AML-193 (cell line): ENCODE measurements around the gene ADCY7.
"Not testable (repeated sequence)": the region's sequence is repeated elsewhere in the genome, so short reads cannot be mapped to it uniquely, and the experiment has no call there.

Source experiments
- DNase-seq, 2 experiments: peaks; one replicate each; lab custom pipeline; 2025; lab: John Stamatoyannopoulos, UW

Gene ADCY7

GRCh38 chr16:50336884-50337283 is 70.5 kb downstream of the ADCY7 start:
- no peak for DNase-seq

GRCh38 chr16:50338371-50339231 is 72.2 kb downstream of the ADCY7 start:
- no peak for DNase-seq

- no peak for DNase-seq
These were observed 74.2 kb downstream of the ADCY7 start for GRCh38 chr16:50340578-50340977.

- not testable (repeated sequence) for DNase-seq
These were observed 77.2 kb downstream of the ADCY7 start for GRCh38 chr16:50343566-50343965.

- not testable (repeated sequence) for DNase-seq
These were observed 78.9 kb downstream of the ADCY7 start for GRCh38 chr16:50345210-50345609.

GRCh38 chr16:50351116-50351515 is 84.8 kb downstream of the ADCY7 start:
- DNase-seq, result no peak

- DNase-seq, result no peak
These were observed 85.6 kb downstream of the ADCY7 start for GRCh38 chr16:50351952-50352351.

GRCh38 chr16:50354082-50354481 is 87.7 kb downstream of the ADCY7 start:
- no peak for DNase-seq

GRCh38 chr16:50354629-50355456 is 88.5 kb downstream of the ADCY7 start:
- DNase-seq, result peak; percentile 22 to 27

- no peak for DNase-seq
These were observed 93.3 kb downstream of the ADCY7 start for GRCh38 chr16:50359626-50360025.

- DNase-seq, result no peak
These were observed 93.9 kb downstream of the ADCY7 start for GRCh38 chr16:50360033-50360778.

- DNase-seq, result no peak
These were observed 94.4 kb downstream of the ADCY7 start for GRCh38 chr16:50360779-50361178.

GRCh38 chr16:50363656-50364055 is 97.3 kb downstream of the ADCY7 start:
- DNase-seq, result no peak

- DNase-seq, result peak; percentile 32 to 58
These were observed 99.6 kb downstream of the ADCY7 start for GRCh38 chr16:50365791-50366575.
